GM12801 (cell line): Measurements from ENCODE around the gene MORF4L1.

Experiments
- CTCF ChIP-seq: IDR thresholded peaks from one replicate; pipeline ENCODE4 v1.5.1; 2011; ENCODE audit warnings: control low read depth; ENCODE audit not compliant: insufficient read length; ENCODE audit errors: extremely low read depth

MORF4L1 gene

GRCh38 chr15:78937132-78937739 is 64.5 kb downstream of the MORF4L1 start:
- TF ChIP-seq CTCF = no peak

- no peak for TF ChIP-seq CTCF
Observed at GRCh38 chr15:78938658-78939488, 66.2 kb downstream of the MORF4L1 start.

DNA sequence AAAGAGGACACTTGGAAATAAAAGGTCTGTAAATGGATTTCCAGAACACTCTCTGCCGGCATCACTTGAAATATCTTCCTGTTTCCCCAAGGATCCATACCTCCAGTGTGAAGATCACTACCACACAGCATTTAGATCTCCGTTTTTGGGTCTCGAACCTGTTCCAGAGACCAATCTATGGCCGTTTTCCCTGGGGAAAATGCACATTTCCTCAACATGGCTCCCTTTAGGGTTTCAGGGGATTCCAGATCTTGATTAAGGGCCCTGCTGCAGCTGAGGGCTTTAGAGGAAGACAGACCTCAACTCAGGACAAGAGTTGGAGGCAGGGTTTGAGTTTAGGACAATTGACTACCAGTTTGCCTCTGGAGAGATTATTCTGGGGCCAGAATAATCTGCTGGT is 70.1 kb downstream of the MORF4L1 start:
- no peak for TF ChIP-seq CTCF

GRCh38 chr15:78943692-78944091 is 71.0 kb downstream of the MORF4L1 start:
- no peak for TF ChIP-seq CTCF

DNA sequence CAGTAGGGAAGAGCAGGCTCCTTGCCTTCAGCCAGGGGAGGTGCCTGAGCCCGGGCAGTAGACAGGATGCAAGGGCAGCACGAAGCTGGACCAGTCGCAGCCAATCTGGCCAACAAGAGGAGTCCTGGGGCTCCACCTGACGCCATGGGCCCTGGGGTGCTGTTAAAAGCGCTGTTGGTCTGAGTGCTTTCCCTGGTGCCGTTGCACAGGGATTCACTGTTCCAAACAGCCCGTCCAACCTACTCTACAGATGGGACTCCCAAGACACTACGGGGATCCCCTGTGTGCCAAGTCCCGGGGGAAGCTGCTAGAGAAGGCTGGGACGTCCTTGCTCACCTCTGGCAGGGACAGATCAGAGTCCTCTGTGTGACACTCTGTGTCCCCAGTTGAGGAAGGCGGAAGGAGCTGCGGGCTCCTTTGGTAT is 71.5 kb downstream of the MORF4L1 start:
- no peak for TF ChIP-seq CTCF

DNA sequence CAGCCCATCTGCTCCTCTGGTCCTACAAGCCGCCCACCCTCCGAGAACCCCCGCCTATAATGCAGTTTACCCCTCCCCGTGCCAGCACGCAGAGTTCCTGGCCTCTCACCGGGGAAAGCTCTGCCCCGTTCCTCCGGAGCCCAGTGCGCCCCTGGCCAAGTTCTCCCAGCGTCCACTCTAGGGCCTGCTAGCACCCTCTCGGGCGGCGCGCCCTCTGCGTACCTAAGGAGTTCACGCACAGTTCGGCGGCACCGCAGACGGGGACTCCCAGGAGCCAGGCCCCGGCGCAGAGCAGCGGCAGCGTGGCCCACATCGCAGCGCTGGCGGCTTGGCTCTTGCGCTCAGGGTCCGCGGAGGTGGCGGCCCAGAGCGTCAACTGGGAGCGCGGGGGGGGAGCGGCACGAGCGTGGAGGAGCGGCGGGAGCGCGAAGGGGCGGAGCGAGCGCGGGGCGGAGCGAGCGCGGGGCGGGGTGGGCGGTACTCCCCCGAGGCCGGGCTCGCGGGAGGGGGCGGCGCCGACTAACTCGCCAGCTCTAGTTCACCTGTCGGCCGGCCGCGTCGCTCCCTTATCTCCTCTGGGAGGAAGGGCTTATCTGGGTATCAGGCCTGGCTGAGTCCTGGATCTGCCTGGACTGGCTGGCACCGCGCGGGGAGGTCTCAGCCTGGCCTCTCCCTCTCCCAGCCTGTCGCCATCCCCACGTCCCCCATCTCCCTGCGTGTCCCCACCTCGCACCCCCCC is 72.1 kb downstream of the MORF4L1 start, which contains the start of gene CTSH:
Gene CTSH (minus strand): TSS at position 378 of the 739 bp plus-strand sequence. CDS start 65 bp downstream, at position 313.
- TF ChIP-seq CTCF = no peak

GRCh38 chr15:78946493-78946892 is 73.8 kb downstream of the MORF4L1 start:
- no peak for TF ChIP-seq CTCF
